ENCODE measurements around the gene JARID2.
"Not testable (repeated sequence)": the region's sequence is repeated elsewhere in the genome, so short reads cannot be mapped to it uniquely, and the experiment has no call there.

JARID2 gene

DNA sequence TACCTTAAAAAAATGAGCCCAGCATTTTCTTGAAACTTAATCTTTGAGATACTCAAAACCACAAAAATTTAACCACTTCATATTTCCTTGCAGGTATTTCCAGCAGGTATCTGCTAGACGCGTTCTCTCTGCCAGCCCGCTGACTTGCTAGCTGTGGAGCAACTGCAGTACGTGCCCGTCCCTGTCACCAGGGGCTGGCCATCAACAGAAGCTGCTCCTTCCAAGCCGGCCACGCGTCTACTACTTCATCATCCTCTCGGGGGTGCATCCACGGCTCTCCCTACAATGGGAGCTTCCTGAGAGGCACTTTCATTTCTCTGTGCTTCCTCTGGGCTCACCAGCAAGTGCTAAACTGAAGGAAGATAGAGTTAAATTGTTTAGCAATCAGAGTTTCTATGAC is 284.5 kb downstream of the JARID2 start:
- no peak for FAIRE-seq

- FAIRE-seq: no peak
Observed at GRCh38 chr6:15531973-15532372, 286.1 kb downstream of the JARID2 start.

DNA sequence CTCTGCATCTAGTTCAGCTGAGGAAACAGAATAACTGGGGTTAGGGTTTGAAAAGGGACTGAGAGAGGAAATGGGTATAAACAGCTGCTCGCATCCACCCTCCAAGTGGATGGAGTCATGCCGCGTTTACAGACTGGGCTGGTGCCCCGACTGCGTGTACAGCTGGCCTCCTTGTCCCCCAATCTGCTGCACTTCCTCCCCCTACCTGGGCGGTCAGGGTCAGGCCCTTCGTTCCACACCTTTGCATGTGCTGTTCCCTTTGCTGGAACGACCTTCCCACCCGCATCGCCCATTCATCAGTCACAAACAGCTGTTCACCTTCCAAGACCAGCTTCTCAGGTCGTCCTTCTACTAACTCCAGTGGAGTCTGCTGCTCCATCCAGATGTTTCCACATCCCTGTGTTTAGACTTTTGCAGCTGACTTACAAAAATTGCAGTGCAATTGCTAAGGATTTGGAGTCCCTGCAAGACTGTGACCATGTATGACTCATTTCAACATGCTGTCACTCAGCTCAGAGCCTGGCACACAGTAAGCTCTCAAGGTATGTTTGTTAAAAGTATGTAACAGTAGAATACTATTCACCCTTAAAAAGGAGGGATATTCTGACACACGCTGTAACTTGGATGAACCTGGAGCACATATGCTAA is 287.6 kb downstream of the JARID2 start:
- no peak for FAIRE-seq

DNA sequence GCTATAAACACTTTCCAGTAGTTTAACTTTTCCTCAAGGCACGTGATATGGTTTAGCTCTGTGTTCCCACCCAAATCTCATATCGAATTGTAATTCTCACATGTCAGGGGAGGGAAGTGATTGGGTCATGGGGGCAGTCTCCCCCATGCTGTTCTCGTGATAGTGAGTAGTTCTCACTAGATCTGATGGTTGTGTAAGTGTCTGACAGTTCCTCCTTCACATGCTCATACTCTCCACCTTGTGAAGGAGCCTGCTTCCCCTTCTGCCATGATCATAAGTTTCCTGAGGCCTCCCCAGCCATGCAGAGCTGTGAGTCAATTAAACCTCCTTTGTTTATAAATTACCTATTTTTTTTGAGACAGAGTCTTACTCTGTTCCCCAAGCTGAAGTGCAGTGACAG is 289.1 kb downstream of the JARID2 start:
- no peak for FAIRE-seq

DNA sequence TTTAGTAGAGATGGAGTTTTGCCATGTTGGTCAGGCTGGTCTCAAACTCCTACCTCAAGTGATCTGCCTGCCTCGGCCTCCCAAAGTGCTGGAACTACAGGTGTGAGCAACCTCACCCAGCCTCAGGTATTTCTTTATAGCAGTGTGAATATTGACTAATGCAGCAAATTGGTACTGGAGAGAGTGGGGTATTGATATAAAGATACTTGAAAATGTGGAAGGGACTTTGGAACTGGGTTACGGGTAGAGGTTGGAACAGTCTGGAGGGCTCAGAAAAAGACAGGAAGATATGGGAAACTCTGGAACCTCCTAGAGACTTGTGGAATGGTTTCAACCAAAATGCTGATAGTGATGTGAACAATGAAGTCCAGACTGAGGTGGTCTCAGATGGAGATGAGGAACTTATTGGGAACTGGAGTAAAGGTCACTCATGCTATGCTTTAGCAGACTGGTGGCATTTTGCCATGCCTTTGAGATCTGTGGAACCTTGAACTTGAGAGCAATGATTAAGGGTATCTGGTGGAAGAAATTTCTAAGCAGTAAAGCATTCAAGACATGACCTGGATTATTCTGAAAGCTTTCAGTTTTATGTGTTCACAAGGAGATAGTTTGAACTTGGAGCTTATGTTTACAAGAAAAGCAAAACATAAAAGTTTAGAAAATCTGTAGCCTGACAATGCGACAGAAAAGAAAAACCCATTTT is 289.8 kb downstream of the JARID2 start:
- no peak for FAIRE-seq

DNA sequence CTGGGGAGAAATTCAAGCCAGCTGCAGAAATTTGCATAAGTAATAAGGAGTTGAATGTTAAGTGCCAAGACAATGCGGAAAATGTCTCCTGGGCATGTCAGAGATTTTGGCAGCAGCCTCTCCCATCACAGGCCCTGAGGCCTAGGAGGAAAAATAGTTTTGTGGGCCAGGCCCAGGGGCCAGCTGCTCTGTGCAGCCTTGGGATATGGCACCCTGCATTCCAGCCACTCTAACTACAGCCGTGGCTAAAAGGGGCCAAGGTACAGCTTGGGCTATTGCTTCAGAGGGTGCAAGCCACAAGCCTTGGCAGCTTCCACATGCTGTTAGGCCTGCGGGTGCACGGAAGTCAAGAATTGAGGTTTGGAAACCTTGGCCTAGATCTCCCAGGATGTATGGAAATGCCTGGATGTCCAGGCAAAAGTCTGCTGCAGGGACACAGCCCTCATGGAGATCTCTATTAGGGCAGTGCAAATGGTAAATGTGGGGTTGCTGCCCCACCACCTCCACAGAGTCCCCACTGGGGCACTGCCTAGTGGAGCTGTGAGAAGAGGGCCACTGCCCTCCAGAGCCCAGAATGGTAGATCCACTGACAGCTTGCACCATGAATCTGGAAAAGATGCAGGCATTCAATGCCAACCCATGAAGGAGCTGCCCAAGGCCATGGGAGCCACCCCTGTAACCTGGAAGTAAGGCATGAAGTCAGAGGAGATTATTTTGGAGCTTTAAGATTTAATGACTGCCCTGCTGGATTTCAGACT is 290.5 kb downstream of the JARID2 start:
- no peak for FAIRE-seq

DNA sequence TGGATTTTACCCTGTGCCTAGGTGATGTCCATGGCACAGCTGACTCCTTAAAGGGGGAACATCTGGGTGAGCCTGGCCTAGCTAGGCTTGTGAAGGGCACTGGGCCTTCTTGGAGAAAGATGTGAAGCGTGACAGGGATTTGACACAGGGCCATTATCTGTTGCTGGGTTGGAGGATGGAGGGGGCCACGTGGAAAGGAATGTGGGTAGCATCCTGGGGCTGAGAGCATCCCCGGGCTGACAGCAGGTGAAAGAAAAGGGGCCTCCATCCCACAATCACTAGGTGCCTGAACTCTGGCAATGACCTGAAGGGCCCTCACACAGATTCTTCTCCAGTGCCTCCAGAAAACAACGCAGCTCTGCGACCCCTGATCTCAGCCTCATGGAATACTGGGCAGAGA is 292.2 kb downstream of the JARID2 start:
- FAIRE-seq: no peak

GRCh38 chr6:15538766-15539495 is 293.1 kb downstream of the JARID2 start:
- FAIRE-seq: no peak

GRCh38 chr6:15539722-15540270 is 293.9 kb downstream of the JARID2 start:
- no peak for FAIRE-seq

DNA sequence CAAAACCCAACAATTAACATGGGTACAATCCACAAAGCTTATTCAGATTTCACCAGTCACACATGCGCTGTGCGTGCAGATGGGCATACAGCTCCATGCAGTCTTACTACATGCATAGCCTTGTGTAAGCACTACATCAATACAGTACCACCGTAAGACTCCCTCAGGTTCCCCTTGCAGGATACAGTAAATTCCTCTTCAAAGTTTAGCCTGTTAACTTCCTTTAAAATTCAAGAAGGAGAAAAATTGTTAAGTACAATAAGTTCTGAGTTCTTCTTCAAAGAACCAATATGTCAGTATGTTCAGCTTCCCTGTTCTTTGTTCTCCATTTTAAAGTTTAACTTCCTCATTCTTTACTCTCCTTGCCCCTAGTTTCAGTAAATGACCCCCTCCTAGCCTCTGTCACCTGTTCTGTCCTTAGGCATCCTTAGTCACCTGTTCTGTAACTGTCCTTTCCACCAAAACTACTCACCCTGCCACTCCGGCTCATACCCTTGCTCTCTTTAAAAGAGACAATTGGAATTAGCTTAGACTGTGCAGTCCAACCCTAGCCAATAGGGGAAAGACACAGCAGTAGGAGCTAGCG is 297.6 kb downstream of the JARID2 start:
- not testable (repeated sequence) for FAIRE-seq

- no peak for FAIRE-seq
Observed at GRCh38 chr6:15544321-15544900, 298.5 kb downstream of the JARID2 start.

DNA sequence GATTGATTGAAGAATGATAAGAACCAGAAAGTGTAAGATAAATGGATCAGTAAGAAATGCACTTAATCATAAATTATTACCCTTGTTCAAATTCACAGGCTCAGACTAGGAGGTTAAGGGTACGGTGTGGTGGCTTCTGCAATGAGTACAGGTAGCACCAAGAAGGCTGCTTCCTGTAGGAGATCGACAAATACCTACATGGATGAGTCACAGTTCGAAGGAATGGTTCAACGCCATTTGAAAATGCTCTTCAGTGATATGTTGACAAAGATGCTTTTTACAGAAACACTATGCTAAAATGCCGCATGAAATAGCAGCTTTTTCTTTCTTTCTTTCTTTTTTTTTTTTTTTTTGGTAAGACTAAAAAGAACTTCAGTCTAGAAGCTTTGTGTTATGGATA is 300.7 kb downstream of the JARID2 start:
- FAIRE-seq: no peak

DNA sequence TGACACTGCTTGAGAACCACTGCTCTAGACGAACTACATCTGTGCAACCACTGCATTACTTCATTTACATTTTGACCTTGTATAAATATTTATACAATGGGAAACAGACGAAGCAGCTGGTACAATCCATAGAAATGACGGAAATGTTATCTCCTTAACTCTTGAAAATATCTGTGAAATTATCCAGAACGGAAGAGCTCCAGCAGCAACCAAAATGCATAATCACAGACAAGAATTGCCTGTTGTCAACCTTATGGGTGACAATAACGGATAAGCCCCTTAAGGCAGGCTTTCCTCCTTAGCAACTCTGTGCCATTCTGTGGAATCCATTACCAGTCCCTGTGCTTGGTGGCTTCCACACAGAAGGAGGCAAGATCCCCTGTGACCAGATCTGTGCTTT is 301.5 kb downstream of the JARID2 start:
- no peak for FAIRE-seq

GRCh38 chr6:15549371-15549770 is 303.5 kb downstream of the JARID2 start:
- FAIRE-seq: no peak

DNA sequence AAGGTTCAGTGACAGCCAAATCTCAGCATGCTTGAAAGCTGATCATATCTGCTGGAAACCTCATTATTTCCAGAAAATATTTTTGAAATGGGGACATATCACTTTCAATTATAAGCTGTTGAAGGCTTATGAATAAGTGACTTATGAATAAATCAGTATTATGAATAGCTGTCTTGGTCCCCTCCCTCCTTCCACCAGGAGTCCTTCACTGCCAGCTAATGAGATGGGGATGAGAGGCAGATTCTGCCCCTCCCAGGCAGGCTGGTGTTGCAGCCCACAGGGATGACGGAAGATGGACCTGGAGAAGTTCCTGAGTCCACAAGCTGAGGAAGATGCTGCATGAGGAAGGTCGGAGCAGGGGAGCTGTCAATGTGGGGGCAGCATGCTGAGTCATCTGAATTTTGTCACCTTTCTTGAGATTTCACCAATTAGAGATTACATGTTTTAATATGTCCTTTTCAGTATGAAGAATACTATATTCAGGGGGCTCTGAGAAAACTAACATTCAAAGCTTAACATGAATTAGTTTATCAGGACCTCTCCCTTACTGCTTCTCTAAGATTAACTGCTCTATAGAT is 304.8 kb downstream of the JARID2 start:
- no peak for FAIRE-seq

- FAIRE-seq: no peak
Observed at GRCh38 chr6:15551262-15551661, 305.4 kb downstream of the JARID2 start.

- FAIRE-seq: no peak
Observed at GRCh38 chr6:15551798-15552197, 305.9 kb downstream of the JARID2 start.

DNA sequence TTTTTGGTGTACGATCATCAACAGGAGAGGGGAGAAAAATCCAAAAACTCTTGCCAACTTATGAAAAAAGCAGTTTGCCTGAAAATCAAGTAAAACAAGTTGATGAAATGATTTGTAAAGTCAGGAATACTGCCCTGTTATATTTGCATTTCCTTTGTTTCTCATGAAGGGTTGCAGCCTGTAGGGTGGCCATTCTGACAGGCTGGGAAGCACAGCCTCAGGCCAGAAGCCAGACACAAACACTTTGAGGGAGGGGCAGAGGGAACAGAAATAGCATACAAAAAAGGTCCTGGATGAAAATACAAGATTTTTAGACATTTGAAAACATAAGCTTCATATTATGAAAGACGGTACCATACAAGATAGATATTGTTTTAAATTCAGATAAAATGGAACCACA is 307.2 kb downstream of the JARID2 start:
- no peak for FAIRE-seq

DNA sequence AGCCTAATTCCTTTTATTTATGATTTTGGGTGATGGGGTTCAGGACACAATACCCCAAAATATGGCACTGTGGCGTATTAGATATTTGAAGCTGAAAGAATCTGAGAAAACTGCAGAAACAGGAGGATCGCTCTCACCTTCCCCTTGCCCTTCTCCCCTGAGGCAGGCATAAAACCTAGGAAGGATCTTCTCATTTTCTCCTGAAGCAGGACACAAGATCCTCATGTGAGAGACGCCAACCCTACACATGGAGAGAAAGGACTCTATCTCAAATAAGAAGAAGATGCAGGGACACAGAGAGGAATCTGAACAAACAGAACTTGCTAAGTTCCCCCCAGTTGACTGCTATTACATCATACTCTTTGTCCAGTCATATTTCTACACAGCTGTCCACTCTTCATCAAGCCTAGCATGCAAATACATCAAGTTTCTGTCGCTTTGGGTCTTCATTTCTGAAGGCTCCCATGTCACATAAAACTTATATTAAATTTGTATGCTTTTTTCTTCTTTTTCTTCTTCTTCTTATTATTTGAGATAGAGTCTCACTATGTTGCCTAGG is 307.9 kb downstream of the JARID2 start:
- FAIRE-seq: no peak

GRCh38 chr6:15554728-15555100 is 308.8 kb downstream of the JARID2 start:
- FAIRE-seq: no peak

Measured in colon (tissue), 2 donors.